HG03342 (cell line): ENCODE data around the gene ALB.

Source experiments
- ATAC-seq: cut with Tn5 transposase; IDR thresholded peaks from one replicate; pipeline ENCODE4 v1.9.1; 2021; ENCODE audit warnings: mild to moderate bottlenecking, moderate library complexity; ENCODE audit not compliant: unreplicated experiment

ALB gene

GRCh38 chr4:73429118-73429517 lies 25.0 kb downstream of the ALB start:
- no peak for ATAC-seq

GRCh38 chr4:73429826-73430587 lies 25.9 kb downstream of the ALB start:
- ATAC-seq, result no peak

GRCh38 chr4:73431813-73432168 lies 27.7 kb downstream of the ALB start:
- ATAC-seq, result no peak

GRCh38 chr4:73432169-73433000 lies 28.3 kb downstream of the ALB start:
- ATAC-seq, result no peak

- ATAC-seq, result no peak
Measured at GRCh38 chr4:73433140-73433539, 29.1 kb downstream of the ALB start.

GRCh38 chr4:73434311-73434710 lies 30.2 kb downstream of the ALB start:
- peak; percentile 82 for ATAC-seq

- ATAC-seq, result no peak
Measured at GRCh38 chr4:73435984-73436383, 31.9 kb downstream of the ALB start, which contains the start of gene AFP. Gene AFP, plus strand, starts transcription at chr4:73436221. Its CDS starts 42 bp downstream, at chr4:73436263.

- no peak for ATAC-seq
Measured at GRCh38 chr4:73436674-73437557, 32.8 kb downstream of the ALB start.

GRCh38 chr4:73437558-73437956 lies 33.5 kb downstream of the ALB start:
- ATAC-seq, result no peak

GRCh38 chr4:73438048-73438447 lies 34.0 kb downstream of the ALB start:
- no peak for ATAC-seq

GRCh38 chr4:73438582-73439215 lies 34.6 kb downstream of the ALB start:
- no peak for ATAC-seq

GRCh38 chr4:73439445-73439844 lies 35.4 kb downstream of the ALB start:
- no peak for ATAC-seq

GRCh38 chr4:73439991-73440390 lies 35.9 kb downstream of the ALB start:
- ATAC-seq, result no peak

- ATAC-seq, result no peak
Measured at GRCh38 chr4:73440653-73441052, 36.6 kb downstream of the ALB start.

- ATAC-seq, result no peak
Measured at GRCh38 chr4:73442275-73442674, 38.2 kb downstream of the ALB start.

GRCh38 chr4:73443224-73443623 lies 39.1 kb downstream of the ALB start:
- ATAC-seq, result no peak

GRCh38 chr4:73445383-73446335 lies 41.6 kb downstream of the ALB start:
- ATAC-seq, result no peak

- peak; percentile 100 for ATAC-seq
Measured at GRCh38 chr4:73446336-73446938, 42.4 kb downstream of the ALB start.

GRCh38 chr4:73447671-73448070 lies 43.6 kb downstream of the ALB start:
- ATAC-seq, result no peak
